SU-DHL-6 (cell line): ENCODE data around the gene KIF18A.
"Not testable (repeated sequence)": the region's sequence is repeated elsewhere in the genome, so short reads cannot be mapped to it uniquely, and the experiment has no call there.

Source experiments
- H2AFZ ChIP-seq: fragments of 200-600 bp; sonication (generic); 2 replicates; pipeline ENCODE4 v1.6.1; 2014; ENCODE audit warnings: low read depth, mild to moderate bottlenecking, moderate library complexity, mixed read lengths, antibody characterized with exemption, low read length; ENCODE audit not compliant: severe bottlenecking
- H3F3A ChIP-seq: fragments of 200-600 bp; shearing (Covaris generic); 2 replicates; pipeline ENCODE4 v1.6.0; 2016; ENCODE audit warnings: antibody characterized with exemption, mild to moderate bottlenecking; ENCODE audit not compliant: insufficient read depth
- H3K27ac ChIP-seq: fragments of 200-600 bp; sonication (generic); 2 replicates; pipeline ENCODE4 v1.5.1; 2016; ENCODE audit warnings: low read depth, mild to moderate bottlenecking, low read length, moderate library complexity, mixed read lengths
- H3K27me3 ChIP-seq: fragments of 200-600 bp; sonication (generic), shearing (Covaris generic); 2 replicates; pipeline ENCODE4 v1.6.0; 2014; ENCODE audit warnings: mild to moderate bottlenecking, low read length
- H3K36me3 ChIP-seq: fragments of 200-600 bp; sonication (generic); 2 replicates; pipeline ENCODE4 v1.6.1; 2014; ENCODE audit warnings: mild to moderate bottlenecking, low read length, mixed read lengths
- H3K4me2 ChIP-seq: fragments of 300-600, 200-600 bp; shearing (Covaris generic), sonication (generic); 2 replicates; pipeline ENCODE4 v1.6.0; 2014; ENCODE audit warnings: low read length, low read depth, mild to moderate bottlenecking; ENCODE audit not compliant: poor library complexity, severe bottlenecking
- H3K4me3 ChIP-seq: fragments of 200-600 bp; sonication (generic); 2 replicates; pipeline ENCODE4 v1.5.1; 2014; ENCODE audit warnings: antibody characterized with exemption, low read length, mild to moderate bottlenecking, mixed read lengths; ENCODE audit not compliant: insufficient read depth, poor library complexity, severe bottlenecking
- H3K79me2 ChIP-seq: fragments of 200-600 bp; sonication (generic); 2 replicates; pipeline ENCODE4 v1.6.1; 2014; ENCODE audit warnings: mild to moderate bottlenecking, low read length, moderate library complexity; ENCODE audit not compliant: insufficient read depth
- H3K9ac ChIP-seq: fragments of 200-600 bp; sonication (generic); 2 replicates; pipeline ENCODE4 v1.7.0; 2014; ENCODE audit warnings: mild to moderate bottlenecking, low read length
- H3K9me2 ChIP-seq: fragments of 200-600 bp; sonication (generic); replicated peaks from 2 replicates; pipeline ENCODE4 v1.6.1; 2014; ENCODE audit warnings: low read length; ENCODE audit not compliant: insufficient read depth
- H3K9me3 ChIP-seq: fragments of 200-600 bp; sonication (generic); 2 replicates; pipeline ENCODE4 v1.6.1; 2014; ENCODE audit warnings: low read length, mixed read lengths; ENCODE audit not compliant: insufficient read depth
- H4K20me1 ChIP-seq: fragments of 200-600 bp; sonication (generic); 2 replicates; pipeline ENCODE4 v1.6.1; 2014; ENCODE audit warnings: low read depth, mild to moderate bottlenecking, antibody characterized with exemption, low read length, moderate library complexity, mixed read lengths
- EZH2phosphoT487 ChIP-seq: fragments of 200-600 bp; sonication (generic), shearing (Covaris generic); conservative IDR thresholded peaks from 2 replicates; pipeline ENCODE4 v1.6.1; 2018; ENCODE audit warnings: mild to moderate bottlenecking, antibody characterized with exemption, low read length, moderate library complexity, mixed read lengths
- TF ChIP-seq, protein P1 (sequence below): fragments of 200-600 bp; sonication (generic); IDR thresholded peaks from one replicate; pipeline ENCODE4 v1.5.1; 2017; ENCODE audit warnings: antibody characterized with exemption, mild to moderate bottlenecking, low read length, moderate library complexity; ENCODE audit not compliant: insufficient read depth, poor library complexity, severe bottlenecking

The KIF18A gene

DNA sequence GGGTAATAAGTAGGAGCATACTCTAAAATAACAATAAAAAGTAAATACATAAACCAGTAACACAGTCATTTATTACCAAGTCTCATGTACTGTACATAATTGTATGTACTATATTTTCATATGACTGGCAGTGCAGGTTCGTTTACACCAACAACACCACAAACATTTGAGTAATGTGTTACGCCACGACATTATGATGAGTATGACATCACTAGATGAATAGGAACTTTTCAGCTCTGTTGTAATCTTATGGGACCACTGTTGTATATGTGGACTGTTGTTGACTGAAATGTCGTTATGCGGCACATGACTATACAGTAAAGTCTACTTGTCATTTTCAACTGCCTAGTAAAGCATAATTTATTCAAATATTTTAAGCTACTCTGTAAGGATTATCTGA, 18.6 kb downstream of the KIF18A start:
- Histone ChIP-seq H3K4me2 (no peak overlapping the region), H3K9ac (no peak overlapping the region), H3K27ac (no peak overlapping the region), H3K79me2 (peaks cover 15% of the 10 kb centered on the region), H3K4me3 (no peak overlapping the region), H3K27me3 (no peaks in the 10 kb centered on the region), H3F3A (0 out of 2 replicates have a peak, but pooled peaks cover 8% of the 10 kb centered on the region), H2AFZ (no peak overlapping the region), H4K20me1 (no peaks in the 10 kb centered on the region), H3K9me3 (no peaks in the 10 kb centered on the region), H3K36me3 (peaks cover 65% of the 10 kb centered on the region; the same call in 1 of the 2 replicates), H3K9me2 (no peaks in the 10 kb centered on the region)
- TF ChIP-seq, protein P1, sequence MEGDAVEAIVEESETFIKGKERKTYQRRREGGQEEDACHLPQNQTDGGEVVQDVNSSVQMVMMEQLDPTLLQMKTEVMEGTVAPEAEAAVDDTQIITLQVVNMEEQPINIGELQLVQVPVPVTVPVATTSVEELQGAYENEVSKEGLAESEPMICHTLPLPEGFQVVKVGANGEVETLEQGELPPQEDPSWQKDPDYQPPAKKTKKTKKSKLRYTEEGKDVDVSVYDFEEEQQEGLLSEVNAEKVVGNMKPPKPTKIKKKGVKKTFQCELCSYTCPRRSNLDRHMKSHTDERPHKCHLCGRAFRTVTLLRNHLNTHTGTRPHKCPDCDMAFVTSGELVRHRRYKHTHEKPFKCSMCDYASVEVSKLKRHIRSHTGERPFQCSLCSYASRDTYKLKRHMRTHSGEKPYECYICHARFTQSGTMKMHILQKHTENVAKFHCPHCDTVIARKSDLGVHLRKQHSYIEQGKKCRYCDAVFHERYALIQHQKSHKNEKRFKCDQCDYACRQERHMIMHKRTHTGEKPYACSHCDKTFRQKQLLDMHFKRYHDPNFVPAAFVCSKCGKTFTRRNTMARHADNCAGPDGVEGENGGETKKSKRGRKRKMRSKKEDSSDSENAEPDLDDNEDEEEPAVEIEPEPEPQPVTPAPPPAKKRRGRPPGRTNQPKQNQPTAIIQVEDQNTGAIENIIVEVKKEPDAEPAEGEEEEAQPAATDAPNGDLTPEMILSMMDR = no peak
- no peak for TF ChIP-seq EZH2phosphoT487

DNA sequence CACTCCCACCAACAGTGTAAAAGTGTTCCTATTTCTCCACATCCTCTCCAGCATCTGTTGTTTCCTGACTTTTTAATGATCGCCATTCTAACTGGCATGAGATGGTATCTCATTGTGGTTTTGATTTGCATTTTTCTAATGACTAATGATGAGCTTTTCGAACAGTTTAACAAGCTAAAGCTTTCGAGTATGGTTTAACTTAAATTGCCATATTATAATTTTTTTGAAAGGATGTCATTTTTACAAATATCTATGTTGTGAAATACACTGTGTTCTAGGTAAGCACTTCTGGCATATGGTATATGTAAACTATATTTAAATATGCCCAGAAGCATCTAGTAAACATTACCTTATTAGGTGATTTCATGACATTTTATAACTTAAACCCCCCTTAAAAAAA, 20.3 kb downstream of the KIF18A start:
- not testable (repeated sequence) for H3K9me2 ChIP-seq, H2AFZ ChIP-seq, H3K27me3 ChIP-seq, H3K9me3 ChIP-seq, H3K4me2 ChIP-seq, H3K27ac ChIP-seq, H3K79me2 ChIP-seq, H4K20me1 ChIP-seq, H3K9ac ChIP-seq, H3F3A ChIP-seq, H3K4me3 ChIP-seq
- peaks cover 63% of the 10 kb centered on the region; the same call in 1 of the 2 replicates for H3K36me3 ChIP-seq

DNA sequence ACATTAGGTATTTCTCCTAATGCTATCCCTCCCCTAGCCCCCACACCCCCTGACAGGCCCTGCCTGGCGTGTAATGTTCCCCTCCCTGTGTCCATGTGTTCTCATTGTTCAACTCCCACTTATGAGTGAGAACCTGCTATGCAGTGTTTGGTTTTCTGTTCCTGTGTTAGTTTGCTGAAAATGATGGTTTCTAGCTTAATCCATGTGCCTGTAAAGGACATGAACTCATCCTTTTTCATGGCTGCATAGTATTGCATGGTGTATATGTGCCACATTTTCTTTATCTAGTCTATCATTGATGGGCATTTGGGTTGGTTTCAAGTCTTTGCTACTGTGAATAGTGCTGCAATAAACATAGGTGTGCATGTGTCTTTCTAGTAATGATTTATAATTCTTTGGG, 20.8 kb downstream of the KIF18A start:
- not testable (repeated sequence) for H3K27ac ChIP-seq, H3K9me3 ChIP-seq

DNA sequence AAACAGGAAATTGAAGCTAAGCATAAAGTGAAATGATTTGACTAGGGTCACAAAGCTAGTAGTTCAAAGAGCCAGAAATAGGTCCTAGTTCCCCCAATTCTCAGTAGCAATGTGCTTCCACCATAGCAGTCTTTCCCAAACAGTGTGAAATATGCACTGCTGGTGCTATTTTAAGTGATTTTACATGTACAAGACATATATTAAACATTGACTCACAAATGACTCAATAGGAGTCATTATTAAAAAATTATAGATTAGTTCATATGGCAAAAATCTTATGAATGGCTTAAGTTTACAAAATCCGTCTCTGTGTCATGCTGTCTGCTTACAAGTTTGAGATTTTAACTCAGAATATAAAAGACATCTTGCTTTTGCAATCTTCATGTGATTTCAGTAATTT, 21.4 kb downstream of the KIF18A start:
- Histone ChIP-seq H3K27ac (no peak overlapping the region), H3K9me2 (no peaks in the 10 kb centered on the region), H2AFZ (no peak overlapping the region), H3K79me2 (no peaks in the 10 kb centered on the region), H3K36me3 (peaks cover 66% of the 10 kb centered on the region; the same call in 1 of the 2 replicates), H3K27me3 (no peaks in the 10 kb centered on the region), H3K4me2 (no peak overlapping the region), H3K9ac (no peak overlapping the region), H4K20me1 (no peaks in the 10 kb centered on the region), H3K9me3 (no peaks in the 10 kb centered on the region), H3F3A (0 out of 2 replicates have a peak, but pooled peaks cover 8% of the 10 kb centered on the region), H3K4me3 (no peak overlapping the region)
- TF ChIP-seq, protein P1 = no peak
- TF ChIP-seq EZH2phosphoT487 = no peak

More for the DNA sequence above, 20.8 kb downstream of the KIF18A start:
- not testable (repeated sequence) for H3K27me3 ChIP-seq, H3K9ac ChIP-seq, H3K4me2 ChIP-seq, H4K20me1 ChIP-seq, H3F3A ChIP-seq, H3K79me2 ChIP-seq, H3K9me2 ChIP-seq, H2AFZ ChIP-seq, H3K4me3 ChIP-seq
- H3K36me3 ChIP-seq = peaks cover 62% of the 10 kb centered on the region; the same call in 1 of the 2 replicates
